WI38 (cell line): ENCODE results near the gene CHST12.

ENCODE experiments used
- H3K4me3 ChIP-seq: 2 replicates; pipeline ENCODE4 v1.5.1; 2011; ENCODE audit warnings: low read depth, mild to moderate bottlenecking, control low read depth, low read length
- TF ChIP-seq, protein P1 (sequence below): IDR thresholded peaks from 2 replicates; pipeline ENCODE4 v1.5.1; 2012; ENCODE audit warnings: low read depth, mild to moderate bottlenecking, control low read depth, low read length

Gene CHST12

DNA sequence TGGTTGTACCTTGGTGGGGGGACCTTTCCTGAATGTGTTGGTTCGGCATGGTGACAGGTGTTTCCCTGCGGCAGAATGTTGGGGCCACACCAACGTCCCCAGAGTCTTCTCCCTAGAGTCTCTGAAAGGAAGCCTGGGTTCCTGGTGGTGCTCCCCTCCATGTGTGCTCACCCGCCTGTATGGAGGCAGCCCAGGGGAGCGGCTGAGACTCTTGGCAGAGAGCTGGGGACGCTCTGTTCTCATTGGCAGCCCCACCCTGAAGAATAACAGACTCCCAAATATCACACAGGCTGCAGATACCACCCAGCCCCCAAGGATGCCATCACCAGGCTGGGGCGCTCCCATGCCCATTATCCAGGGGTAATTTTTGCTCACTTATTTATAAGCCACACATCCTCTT lies 34.8 kb downstream of the CHST12 start:
- TF ChIP-seq, protein P1, sequence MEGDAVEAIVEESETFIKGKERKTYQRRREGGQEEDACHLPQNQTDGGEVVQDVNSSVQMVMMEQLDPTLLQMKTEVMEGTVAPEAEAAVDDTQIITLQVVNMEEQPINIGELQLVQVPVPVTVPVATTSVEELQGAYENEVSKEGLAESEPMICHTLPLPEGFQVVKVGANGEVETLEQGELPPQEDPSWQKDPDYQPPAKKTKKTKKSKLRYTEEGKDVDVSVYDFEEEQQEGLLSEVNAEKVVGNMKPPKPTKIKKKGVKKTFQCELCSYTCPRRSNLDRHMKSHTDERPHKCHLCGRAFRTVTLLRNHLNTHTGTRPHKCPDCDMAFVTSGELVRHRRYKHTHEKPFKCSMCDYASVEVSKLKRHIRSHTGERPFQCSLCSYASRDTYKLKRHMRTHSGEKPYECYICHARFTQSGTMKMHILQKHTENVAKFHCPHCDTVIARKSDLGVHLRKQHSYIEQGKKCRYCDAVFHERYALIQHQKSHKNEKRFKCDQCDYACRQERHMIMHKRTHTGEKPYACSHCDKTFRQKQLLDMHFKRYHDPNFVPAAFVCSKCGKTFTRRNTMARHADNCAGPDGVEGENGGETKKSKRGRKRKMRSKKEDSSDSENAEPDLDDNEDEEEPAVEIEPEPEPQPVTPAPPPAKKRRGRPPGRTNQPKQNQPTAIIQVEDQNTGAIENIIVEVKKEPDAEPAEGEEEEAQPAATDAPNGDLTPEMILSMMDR = no peak
- H3K4me3 ChIP-seq = no peak overlapping the region

DNA sequence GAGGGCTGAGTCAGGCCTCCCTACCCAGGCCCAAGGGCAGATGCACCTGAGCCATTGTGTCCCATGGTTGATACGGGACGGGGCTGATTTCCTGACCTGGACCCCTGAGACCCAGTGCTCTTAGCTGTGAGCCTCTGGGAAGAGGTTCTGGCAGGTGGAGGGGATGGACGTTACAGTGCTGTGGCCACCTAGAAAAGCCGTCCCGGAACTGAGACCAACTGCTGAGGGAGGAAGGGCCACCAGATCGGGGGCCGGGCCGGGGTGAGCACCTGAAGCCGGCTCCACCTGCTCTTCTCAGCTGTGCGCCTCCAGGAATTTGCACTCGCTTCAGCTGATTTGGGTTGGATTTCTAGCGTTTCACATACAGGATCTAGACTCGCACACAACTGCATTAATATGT lies 35.4 kb downstream of the CHST12 start:
- no peak overlapping the region for H3K4me3 ChIP-seq
- TF ChIP-seq, protein P1 = no peak

DNA sequence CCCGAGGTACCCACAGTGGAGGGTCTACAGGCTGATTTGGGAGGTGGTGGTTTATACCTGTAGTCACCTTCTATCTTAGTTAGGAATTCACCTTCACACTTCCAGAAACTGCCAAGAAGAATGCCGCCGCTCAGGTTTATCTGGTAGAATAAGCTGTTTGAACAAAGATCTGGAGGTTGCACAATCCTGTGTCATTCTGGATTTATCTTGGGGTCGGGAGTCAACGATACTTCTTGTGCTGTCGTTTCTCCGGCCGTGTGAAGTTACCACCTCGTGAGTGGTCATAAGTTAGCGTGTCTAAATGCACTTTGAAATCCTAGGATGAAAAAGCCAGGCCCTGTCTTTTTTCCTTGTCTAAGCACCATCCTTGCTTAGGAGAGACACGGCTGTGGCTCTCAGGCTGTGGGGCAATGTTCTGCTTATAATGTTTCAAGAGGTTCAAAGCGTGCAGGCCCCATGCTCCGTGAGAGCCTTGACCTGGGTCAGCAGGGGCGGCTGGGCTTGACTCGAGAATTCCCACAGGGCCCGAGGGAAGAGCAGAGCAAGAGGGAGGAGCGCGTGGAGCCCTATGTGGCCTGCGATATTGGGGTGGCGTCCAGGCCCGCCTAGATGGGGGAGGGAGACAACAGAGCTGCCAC lies 37.3 kb downstream of the CHST12 start:
- TF ChIP-seq, protein P1 = no peak
- no peak overlapping the region for H3K4me3 ChIP-seq

DNA sequence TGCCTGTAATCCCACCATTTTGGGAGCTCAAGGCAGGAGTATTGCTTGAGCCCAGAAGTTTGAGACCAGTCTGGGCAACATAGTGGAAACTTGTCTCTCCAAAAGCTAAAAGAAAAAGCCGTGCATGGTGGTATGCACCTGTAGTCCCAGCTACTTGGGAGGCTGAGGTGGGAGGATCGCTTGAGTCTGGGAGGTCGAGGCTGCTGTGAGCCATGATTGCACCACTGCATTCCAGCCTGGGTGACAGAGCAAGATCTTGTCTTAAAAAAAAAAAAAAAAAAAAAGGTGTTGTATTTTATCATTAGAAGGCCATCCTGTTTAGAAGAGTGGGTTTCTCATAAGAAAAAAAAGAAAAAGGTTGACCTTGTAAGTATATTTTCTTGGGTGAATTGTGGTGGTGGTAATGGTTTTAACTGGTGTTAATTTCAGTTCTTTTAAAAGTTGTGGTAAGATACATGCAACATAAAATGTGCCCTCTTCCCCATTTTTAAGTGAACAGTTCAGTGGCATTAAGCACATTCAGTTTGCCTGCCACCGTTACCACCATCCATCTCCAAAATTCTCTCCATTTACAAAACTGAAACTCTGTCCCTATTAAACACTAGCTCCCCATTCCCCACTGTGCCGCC lies 38.1 kb downstream of the CHST12 start:
- H3K4me3 ChIP-seq = no peak overlapping the region
- TF ChIP-seq, protein P1 = no peak

DNA sequence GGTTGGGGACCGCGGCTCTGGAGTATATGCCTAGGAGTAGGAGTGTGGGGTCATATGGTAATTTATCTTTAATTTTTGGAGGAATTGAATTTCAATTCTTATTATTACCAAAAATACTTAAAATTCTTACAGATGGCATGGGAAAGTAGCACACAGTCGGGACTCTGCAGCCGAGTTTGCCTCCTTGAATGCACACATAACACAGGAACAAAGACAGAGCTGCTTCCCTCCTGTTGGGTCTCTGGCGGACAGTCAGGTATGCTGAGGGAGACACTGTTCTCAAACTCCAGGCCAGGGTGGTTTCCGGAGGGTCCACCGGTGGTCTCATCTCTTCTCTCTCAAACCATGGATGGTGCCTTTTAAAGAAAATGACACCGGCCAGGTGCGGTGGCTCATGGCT lies 40.1 kb downstream of the CHST12 start:
- H3K4me3 ChIP-seq = no peak overlapping the region

DNA sequence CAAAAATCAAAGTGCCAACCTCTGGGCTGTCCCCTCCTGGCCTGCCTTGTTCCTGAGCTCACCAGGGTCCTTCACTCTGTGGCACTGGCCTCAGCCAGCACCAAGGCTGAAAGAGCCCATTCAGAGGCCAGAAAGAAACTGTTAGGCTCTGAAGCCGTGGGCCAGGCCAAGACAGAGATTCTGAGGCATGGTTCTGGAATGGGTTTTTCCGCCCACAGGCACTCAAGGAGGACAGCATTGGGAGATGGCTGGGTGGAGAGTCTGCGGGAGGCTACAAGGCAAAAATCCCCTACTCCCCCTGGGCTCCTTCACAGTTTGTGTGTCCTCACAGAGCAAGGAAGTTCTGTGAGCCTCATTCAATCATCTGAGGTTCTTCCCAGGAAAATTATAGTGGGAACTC lies 41.1 kb downstream of the CHST12 start:
- TF ChIP-seq, protein P1 = no peak
- H3K4me3 ChIP-seq = no peak overlapping the region

More for the DNA sequence above, 40.1 kb downstream of the CHST12 start:
- TF ChIP-seq, protein P1 = no peak

DNA sequence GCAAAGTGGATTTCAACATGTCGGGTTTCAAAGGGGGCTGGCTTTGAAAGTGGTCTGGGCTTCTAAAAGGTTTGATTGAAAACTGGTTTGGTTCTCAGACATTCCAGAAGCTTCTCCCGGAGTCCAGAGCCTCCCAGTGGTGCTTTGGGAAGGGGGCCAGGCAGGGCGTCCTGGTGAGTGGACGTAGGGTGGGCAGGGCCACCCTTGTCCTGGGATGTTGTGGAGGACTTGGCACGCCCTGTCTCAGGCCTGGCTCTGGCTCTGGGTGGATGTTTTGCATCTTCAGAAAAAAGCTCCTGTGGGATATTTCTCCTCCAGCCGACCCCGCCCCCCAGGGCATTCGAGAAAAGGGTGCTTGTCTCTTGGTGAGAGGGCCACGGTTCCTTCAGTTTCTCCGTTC lies 41.6 kb downstream of the CHST12 start:
- H3K4me3 ChIP-seq = no peak overlapping the region
- TF ChIP-seq, protein P1 = no peak
